HepG2 (cell line): ENCODE data around the gene STX1B. TPM values are rescaled to one million over a fixed set of nuclear protein-coding genes. Genes with fewer than 3 reads are reported as not detected.

Experiments
- RNF2 ChIP-seq: fragments of 450-650 bp; conservative IDR thresholded peaks from 2 replicates; pipeline ENCODE4 v1.6.1; 2016; ENCODE audit warnings: low read depth
- ZBTB7B ChIP-seq: sonication (generic); formaldehyde crosslinking; IDR thresholded peaks from 2 replicates; pipeline ENCODE4 v1.4.0; 2020; ENCODE audit warnings: missing genetic modification reagents
- ZNF225 ChIP-seq: sonication (generic); formaldehyde crosslinking; IDR thresholded peaks from 2 replicates; pipeline ENCODE4 v1.4.0; 2020; ENCODE audit warnings: mild to moderate bottlenecking, missing genetic modification reagents
- ZNF878 ChIP-seq: sonication (generic); formaldehyde crosslinking; IDR thresholded peaks from 2 replicates; pipeline ENCODE4 v1.8.1; 2023; ENCODE audit warnings: mild to moderate bottlenecking, missing genetic modification reagents, moderate library complexity
- polyA plus RNA-seq, 8 experiments: library from polyadenylated mRNA; depleted of rRNA in 3 of 8; stranded (reverse) in 7 of 8; unstranded in 1 of 8; fragments of >200 nt; fragmentation: Illumina TruSeq in 4 of 8; extraction: Trizol in 4 of 8; gene quantifications; 2 replicates each; pipeline versions ENCODE4 v1.2.1 to v1.2.3, GENCODE V29; 2011 to 2016; ENCODE audit warnings: low read depth in 4 of 8, missing spikeins in 1 of 8, mixed read lengths in 1 of 8; ENCODE audit not compliant: insufficient read depth in 1 of 8
- total RNA-seq, 5 experiments: library from RNA; depleted of rRNA; stranded (reverse); fragments of >200 nt; fragmentation: Illumina TruSeq; extraction: Trizol; gene quantifications; 2 replicates each; pipeline ENCODE4 v1.2.3, GENCODE V29; 2016; ENCODE audit warnings: low read depth in 1 of 5
- TF ChIP-seq, protein P1 (sequence below), 2 experiments: sonication (generic) in 1 of 2; formaldehyde crosslinking in 1 of 2; IDR thresholded peaks; 2 replicates each; pipeline versions ENCODE4 v1.5.1 to v1.6.1; 2011 to 2020; ENCODE audit warnings: borderline replicate concordance in 1 of 2, low read depth in 1 of 2, low read length in 1 of 2, mild to moderate bottlenecking in 1 of 2, missing genetic modification reagents in 1 of 2, moderate library complexity in 1 of 2
- TF ChIP-seq, protein P2 (sequence below): sonication (generic); formaldehyde crosslinking; IDR thresholded peaks from 2 replicates; pipeline ENCODE4 v1.4.0; 2020; ENCODE audit warnings: mild to moderate bottlenecking, missing genetic modification reagents, borderline replicate concordance
- TF ChIP-seq, protein P3 (sequence below): sonication (generic); formaldehyde crosslinking; IDR thresholded peaks from 2 replicates; pipeline ENCODE4 v1.4.0; 2020; ENCODE audit warnings: missing genetic modification reagents
- TF ChIP-seq, protein P4 (sequence below): sonication (generic); formaldehyde crosslinking; IDR thresholded peaks from 2 replicates; pipeline ENCODE4 v1.5.0; 2020; ENCODE audit warnings: mild to moderate bottlenecking, missing genetic modification reagents, borderline replicate concordance

STX1B gene
- total and polyA plus RNA-seq, 2 of the 13 experiments (the other 11 are each of a cell fraction or from before 2014, with no cell fraction given), result 2.1 to 3.0 TPM

DNA sequence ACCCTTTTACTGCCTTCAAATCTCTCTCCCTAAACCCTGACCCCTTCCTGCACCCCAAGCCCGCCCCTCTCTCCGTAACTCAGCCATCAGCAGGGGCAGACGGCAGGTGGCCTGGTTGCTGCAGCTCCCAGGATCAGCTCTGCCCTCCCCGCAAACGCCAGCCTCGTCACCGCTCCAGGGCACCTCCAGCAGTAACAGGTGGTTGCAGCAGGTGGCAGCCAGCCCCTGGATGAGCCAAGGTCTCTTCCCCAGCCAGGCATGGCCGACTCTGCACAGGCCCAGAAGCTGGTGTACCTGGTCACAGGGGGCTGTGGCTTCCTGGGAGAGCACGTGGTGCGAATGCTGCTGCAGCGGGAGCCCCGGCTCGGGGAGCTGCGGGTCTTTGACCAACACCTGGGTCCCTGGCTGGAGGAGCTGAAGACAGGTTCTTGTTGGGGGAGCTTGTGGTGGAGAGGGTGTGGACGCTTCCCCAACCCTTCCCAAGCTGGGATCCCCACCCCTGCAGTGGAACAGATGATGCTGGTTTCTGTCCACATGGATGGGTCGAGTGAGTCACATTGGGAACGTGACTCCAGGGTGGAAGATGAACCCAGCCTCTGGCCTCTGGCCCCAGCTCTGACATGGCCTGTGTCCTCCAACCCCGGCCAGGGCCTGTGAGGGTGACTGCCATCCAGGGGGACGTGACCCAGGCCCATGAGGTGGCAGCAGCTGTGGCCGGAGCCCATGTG is 24.9 kb downstream of the STX1B start (continued):
- TF ChIP-seq, protein P1, sequence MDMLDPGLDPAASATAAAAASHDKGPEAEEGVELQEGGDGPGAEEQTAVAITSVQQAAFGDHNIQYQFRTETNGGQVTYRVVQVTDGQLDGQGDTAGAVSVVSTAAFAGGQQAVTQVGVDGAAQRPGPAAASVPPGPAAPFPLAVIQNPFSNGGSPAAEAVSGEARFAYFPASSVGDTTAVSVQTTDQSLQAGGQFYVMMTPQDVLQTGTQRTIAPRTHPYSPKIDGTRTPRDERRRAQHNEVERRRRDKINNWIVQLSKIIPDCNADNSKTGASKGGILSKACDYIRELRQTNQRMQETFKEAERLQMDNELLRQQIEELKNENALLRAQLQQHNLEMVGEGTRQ (IDR thresholded peaks at IDR 0.05; ENCODE audit: low read depth, low read length), result no peak
- TF ChIP-seq, protein P1 (CRISPR knock-in tag; IDR thresholded peaks at IDR 0.05; ENCODE audit: borderline replicate concordance), result peak; percentile 82; the same call in 1 of the 2 replicates
- TF ChIP-seq RNF2, result peak; percentile 51; the same call in 1 of the 2 replicates
- TF ChIP-seq, protein P2, sequence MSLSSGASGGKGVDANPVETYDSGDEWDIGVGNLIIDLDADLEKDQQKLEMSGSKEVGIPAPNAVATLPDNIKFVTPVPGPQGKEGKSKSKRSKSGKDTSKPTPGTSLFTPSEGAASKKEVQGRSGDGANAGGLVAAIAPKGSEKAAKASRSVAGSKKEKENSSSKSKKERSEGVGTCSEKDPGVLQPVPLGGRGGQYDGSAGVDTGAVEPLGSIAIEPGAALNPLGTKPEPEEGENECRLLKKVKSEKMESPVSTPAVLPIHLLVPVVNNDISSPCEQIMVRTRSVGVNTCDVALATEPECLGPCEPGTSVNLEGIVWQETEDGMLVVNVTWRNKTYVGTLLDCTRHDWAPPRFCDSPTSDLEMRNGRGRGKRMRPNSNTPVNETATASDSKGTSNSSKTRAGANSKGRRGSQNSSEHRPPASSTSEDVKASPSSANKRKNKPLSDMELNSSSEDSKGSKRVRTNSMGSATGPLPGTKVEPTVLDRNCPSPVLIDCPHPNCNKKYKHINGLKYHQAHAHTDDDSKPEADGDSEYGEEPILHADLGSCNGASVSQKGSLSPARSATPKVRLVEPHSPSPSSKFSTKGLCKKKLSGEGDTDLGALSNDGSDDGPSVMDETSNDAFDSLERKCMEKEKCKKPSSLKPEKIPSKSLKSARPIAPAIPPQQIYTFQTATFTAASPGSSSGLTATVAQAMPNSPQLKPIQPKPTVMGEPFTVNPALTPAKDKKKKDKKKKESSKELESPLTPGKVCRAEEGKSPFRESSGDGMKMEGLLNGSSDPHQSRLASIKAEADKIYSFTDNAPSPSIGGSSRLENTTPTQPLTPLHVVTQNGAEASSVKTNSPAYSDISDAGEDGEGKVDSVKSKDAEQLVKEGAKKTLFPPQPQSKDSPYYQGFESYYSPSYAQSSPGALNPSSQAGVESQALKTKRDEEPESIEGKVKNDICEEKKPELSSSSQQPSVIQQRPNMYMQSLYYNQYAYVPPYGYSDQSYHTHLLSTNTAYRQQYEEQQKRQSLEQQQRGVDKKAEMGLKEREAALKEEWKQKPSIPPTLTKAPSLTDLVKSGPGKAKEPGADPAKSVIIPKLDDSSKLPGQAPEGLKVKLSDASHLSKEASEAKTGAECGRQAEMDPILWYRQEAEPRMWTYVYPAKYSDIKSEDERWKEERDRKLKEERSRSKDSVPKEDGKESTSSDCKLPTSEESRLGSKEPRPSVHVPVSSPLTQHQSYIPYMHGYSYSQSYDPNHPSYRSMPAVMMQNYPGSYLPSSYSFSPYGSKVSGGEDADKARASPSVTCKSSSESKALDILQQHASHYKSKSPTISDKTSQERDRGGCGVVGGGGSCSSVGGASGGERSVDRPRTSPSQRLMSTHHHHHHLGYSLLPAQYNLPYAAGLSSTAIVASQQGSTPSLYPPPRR (CRISPR knock-in tag), result no peak; the same call in 1 of the 2 replicates
- no peak; the same call in 1 of the 2 replicates for TF ChIP-seq ZNF225 (CRISPR knock-in tag)
- no peak for TF ChIP-seq ZNF878 (CRISPR knock-in tag)
- TF ChIP-seq, protein P3, sequence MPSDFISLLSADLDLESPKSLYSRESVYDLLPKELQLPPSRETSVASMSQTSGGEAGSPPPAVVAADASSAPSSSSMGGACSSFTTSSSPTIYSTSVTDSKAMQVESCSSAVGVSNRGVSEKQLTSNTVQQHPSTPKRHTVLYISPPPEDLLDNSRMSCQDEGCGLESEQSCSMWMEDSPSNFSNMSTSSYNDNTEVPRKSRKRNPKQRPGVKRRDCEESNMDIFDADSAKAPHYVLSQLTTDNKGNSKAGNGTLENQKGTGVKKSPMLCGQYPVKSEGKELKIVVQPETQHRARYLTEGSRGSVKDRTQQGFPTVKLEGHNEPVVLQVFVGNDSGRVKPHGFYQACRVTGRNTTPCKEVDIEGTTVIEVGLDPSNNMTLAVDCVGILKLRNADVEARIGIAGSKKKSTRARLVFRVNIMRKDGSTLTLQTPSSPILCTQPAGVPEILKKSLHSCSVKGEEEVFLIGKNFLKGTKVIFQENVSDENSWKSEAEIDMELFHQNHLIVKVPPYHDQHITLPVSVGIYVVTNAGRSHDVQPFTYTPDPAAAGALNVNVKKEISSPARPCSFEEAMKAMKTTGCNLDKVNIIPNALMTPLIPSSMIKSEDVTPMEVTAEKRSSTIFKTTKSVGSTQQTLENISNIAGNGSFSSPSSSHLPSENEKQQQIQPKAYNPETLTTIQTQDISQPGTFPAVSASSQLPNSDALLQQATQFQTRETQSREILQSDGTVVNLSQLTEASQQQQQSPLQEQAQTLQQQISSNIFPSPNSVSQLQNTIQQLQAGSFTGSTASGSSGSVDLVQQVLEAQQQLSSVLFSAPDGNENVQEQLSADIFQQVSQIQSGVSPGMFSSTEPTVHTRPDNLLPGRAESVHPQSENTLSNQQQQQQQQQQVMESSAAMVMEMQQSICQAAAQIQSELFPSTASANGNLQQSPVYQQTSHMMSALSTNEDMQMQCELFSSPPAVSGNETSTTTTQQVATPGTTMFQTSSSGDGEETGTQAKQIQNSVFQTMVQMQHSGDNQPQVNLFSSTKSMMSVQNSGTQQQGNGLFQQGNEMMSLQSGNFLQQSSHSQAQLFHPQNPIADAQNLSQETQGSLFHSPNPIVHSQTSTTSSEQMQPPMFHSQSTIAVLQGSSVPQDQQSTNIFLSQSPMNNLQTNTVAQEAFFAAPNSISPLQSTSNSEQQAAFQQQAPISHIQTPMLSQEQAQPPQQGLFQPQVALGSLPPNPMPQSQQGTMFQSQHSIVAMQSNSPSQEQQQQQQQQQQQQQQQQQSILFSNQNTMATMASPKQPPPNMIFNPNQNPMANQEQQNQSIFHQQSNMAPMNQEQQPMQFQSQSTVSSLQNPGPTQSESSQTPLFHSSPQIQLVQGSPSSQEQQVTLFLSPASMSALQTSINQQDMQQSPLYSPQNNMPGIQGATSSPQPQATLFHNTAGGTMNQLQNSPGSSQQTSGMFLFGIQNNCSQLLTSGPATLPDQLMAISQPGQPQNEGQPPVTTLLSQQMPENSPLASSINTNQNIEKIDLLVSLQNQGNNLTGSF (CRISPR knock-in tag), result peak; percentile 61; the same call in 1 of the 2 replicates
- TF ChIP-seq ZBTB7B (CRISPR knock-in tag), result no peak
- TF ChIP-seq, protein P4, sequence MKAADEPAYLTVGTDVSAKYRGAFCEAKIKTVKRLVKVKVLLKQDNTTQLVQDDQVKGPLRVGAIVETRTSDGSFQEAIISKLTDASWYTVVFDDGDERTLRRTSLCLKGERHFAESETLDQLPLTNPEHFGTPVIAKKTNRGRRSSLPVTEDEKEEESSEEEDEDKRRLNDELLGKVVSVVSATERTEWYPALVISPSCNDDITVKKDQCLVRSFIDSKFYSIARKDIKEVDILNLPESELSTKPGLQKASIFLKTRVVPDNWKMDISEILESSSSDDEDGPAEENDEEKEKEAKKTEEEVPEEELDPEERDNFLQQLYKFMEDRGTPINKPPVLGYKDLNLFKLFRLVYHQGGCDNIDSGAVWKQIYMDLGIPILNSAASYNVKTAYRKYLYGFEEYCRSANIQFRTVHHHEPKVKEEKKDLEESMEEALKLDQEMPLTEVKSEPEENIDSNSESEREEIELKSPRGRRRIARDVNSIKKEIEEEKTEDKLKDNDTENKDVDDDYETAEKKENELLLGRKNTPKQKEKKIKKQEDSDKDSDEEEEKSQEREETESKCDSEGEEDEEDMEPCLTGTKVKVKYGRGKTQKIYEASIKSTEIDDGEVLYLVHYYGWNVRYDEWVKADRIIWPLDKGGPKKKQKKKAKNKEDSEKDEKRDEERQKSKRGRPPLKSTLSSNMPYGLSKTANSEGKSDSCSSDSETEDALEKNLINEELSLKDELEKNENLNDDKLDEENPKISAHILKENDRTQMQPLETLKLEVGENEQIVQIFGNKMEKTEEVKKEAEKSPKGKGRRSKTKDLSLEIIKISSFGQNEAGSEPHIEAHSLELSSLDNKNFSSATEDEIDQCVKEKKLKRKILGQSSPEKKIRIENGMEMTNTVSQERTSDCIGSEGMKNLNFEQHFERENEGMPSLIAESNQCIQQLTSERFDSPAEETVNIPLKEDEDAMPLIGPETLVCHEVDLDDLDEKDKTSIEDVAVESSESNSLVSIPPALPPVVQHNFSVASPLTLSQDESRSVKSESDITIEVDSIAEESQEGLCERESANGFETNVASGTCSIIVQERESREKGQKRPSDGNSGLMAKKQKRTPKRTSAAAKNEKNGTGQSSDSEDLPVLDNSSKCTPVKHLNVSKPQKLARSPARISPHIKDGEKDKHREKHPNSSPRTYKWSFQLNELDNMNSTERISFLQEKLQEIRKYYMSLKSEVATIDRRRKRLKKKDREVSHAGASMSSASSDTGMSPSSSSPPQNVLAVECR (CRISPR knock-in tag), result peak; percentile 62; the same call in 1 of the 2 replicates
